Sciatic nerve (tissue), 2 donors: ENCODE data around the gene LACC1. TPM values are rescaled to one million over a fixed set of nuclear protein-coding genes. Genes with fewer than 3 reads are reported as not detected.
A peak's percentile ranks its signal among the peaks of the same experiment; 100 is the strongest.

ENCODE experiments used
- ATAC-seq: fragments of 200-7000 bp; cut with Tn5 transposase; one replicate; pipeline ENCODE4 v1.9.1; 2020; ENCODE audit warnings: mild to moderate bottlenecking, moderate library complexity
- DNase-seq: peaks from one replicate; pipeline ENCODE4 v3.0.0-alpha.2; 2020; ENCODE audit warnings: low spot score
- intact Hi-C: fragments of 100-400 bp; cut with DNase I; formaldehyde crosslinking; loops from one replicate; pipeline ENCODE4 v1.14.2; 2022
- total RNA-seq: library from RNA; stranded (reverse); fragmentation: NEBNext Ultra II Directional; extraction: Animal tissue kit (Norgen Biotek cat#: 25700); gene quantifications from one replicate; pipeline ENCODE4 v1.2.1, GENCODE V29; 2021
- donor health status: DM: no; HTN: no; CAD: no.
- donor health status: DM: no; HTN: no; CAD: no.

LACC1 gene
- 6.4 TPM for total RNA-seq

- intact Hi-C loops, result no loop called here
- DNase-seq (no peak), ATAC-seq (peak; percentile 74)
Observed at GRCh38 chr13:43879755-43880181, at the start of gene LACC1. Gene LACC1 (plus strand): TSS chr13:43879904. CDS start chr13:43880986, 1,082 bp downstream.

GRCh38 chr13:43830497-43830881 lies 49.2 kb upstream of the LACC1 start:
- ATAC-seq (peak; percentile 38), DNase-seq (no peak)
- intact Hi-C loops, result no loop called here

GRCh38 chr13:43831088-43831487 lies 48.6 kb upstream of the LACC1 start:
- ATAC-seq (no peak), DNase-seq (no peak)
- intact Hi-C loops, result no loop called here

GRCh38 chr13:43835701-43836100 lies 44.0 kb upstream of the LACC1 start:
- ATAC-seq, result no peak
- intact Hi-C loops, result no loop called here
- no peak for DNase-seq

GRCh38 chr13:43838909-43839308 lies 40.8 kb upstream of the LACC1 start:
- intact Hi-C loops, result no loop called here

GRCh38 chr13:43846496-43847158 lies 33.1 kb upstream of the LACC1 start:
- intact Hi-C loops, result loop anchor here (2.0 kb wide), 1 partner anchor 26 kb away; no protein-coding TSS in a partner anchor
- ATAC-seq, result no peak
- no peak for DNase-seq

More at GRCh38 chr13:43838909-43839308, 40.8 kb upstream of the LACC1 start:
- no peak for DNase-seq
- no peak for ATAC-seq

- intact Hi-C loops, result no loop called here
- no peak for DNase-seq
- ATAC-seq, result no peak
Observed at GRCh38 chr13:43848001-43848649, 31.6 kb upstream of the LACC1 start.

- intact Hi-C loops, result no loop called here
- no peak for DNase-seq
Observed at GRCh38 chr13:43850873-43851272, 28.8 kb upstream of the LACC1 start.

GRCh38 chr13:43852923-43853404 lies 26.7 kb upstream of the LACC1 start:
- ATAC-seq (no peak), DNase-seq (no peak)
- intact Hi-C loops, result no loop called here

More at GRCh38 chr13:43850873-43851272, 28.8 kb upstream of the LACC1 start:
- ATAC-seq, result no peak

- DNase-seq (no peak), ATAC-seq (no peak)
- intact Hi-C loops, result no loop called here
Observed at GRCh38 chr13:43861863-43862262, 17.8 kb upstream of the LACC1 start.

GRCh38 chr13:43864921-43865320 lies 14.8 kb upstream of the LACC1 start:
- DNase-seq (no peak), ATAC-seq (no peak)
- intact Hi-C loops, result no loop called here

GRCh38 chr13:43865892-43866291 lies 13.8 kb upstream of the LACC1 start:
- intact Hi-C loops, result no loop called here
- no peak for DNase-seq
- ATAC-seq, result no peak

GRCh38 chr13:43872181-43872580 lies 7.5 kb upstream of the LACC1 start:
- DNase-seq, result no peak
- intact Hi-C loops, result no loop called here
- ATAC-seq, result no peak

- ATAC-seq (no peak), DNase-seq (no peak)
- intact Hi-C loops, result no loop called here
Observed at GRCh38 chr13:43874504-43875092, 5.1 kb upstream of the LACC1 start.

- intact Hi-C loops, result no loop called here
- DNase-seq (no peak), ATAC-seq (no peak)
Observed at GRCh38 chr13:43876366-43876765, 3.3 kb upstream of the LACC1 start.

GRCh38 chr13:43877326-43877725 lies 2.4 kb upstream of the LACC1 start:
- ATAC-seq, result no peak
- intact Hi-C loops, result no loop called here
- DNase-seq, result no peak

GRCh38 chr13:43877766-43878165 lies 1.9 kb upstream of the LACC1 start:
- no peak for DNase-seq

GRCh38 chr13:43878892-43879754 lies 581 bp upstream of the LACC1 start, which contains the start of gene CCDC122:
Gene CCDC122 (minus strand): TSS chr13:43879740. CDS start chr13:43869376, 10,364 bp downstream.
- DNase-seq (peak; percentile 87), ATAC-seq (peak; percentile 91)
- intact Hi-C loops, result no loop called here

More at GRCh38 chr13:43877766-43878165, 1.9 kb upstream of the LACC1 start:
- intact Hi-C loops, result no loop called here
- ATAC-seq, result no peak

- intact Hi-C loops, result no loop called here
- ATAC-seq (peak; percentile 16), DNase-seq (no peak)
Observed at GRCh38 chr13:43880214-43880855, 631 bp downstream of the LACC1 start.
